ENCODE results near the gene G3BP2. TPM values are rescaled to one million over a fixed set of nuclear protein-coding genes. Genes with fewer than 3 reads are reported as not detected.

The G3BP2 gene
- total and polyA plus RNA-seq, 2 of the 8 experiments (the other 6 are each of a cell fraction or from before 2014, with no cell fraction given): 83.7 to 378 TPM

DNA sequence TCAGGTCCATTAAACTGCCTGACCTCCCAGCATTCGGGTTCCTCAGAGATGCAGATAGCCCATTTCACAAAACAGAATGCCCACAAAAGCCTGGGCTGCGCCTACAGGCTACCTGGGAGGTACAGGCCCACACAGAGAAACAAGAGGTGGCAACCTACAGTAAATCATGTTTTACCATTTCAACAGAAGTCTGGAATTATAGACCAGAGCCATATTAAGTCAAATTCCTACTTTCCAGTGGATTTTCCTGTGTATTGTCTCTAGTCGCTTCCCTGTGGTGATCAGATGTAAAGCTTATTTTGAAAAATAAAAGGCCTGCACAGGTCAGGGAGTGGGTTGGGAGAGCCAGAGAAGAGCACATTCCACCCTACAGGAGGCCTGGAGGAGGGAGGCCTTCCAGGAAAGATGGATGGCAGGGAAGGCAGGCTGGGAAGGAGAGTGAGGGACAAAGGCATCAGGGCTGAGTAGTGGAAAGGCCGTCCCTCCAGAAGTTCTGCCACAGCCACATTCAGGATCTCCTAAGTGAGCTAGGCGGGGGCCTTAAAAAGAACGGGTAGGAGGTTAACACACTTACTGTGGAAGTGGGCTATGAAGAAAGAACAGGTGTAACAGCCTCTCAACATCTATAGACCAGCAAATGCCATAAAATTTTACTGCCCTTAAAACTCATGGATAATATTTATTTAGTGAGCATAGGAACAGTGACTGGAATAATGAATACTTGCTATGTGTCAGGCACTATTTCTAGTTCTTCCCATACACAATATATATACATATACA is 32.2 kb upstream of the G3BP2 start:
- H2AK5ac ChIP-seq (ENCODE audit: low read depth, low read length): no peak overlapping the region
- H3K18ac ChIP-seq (ENCODE audit: extremely low read depth, low read length): peak overlapping the region; percentile 52; the same call in 1 of the 2 replicates
- no peak overlapping the region for H3K9ac ChIP-seq (replicated peaks in 1 of 4; ENCODE audit: extremely low read depth in 1 of 4, low read depth in 3 of 4, low read length in 3 of 4)
- POLR2A ChIA-PET (ENCODE audit: partially characterized antibody): interaction anchor here (0.6 to 6.8 kb wide), 9 partner anchors 10 to 91 kb away, joined by 3 to 67 read pairs (median 6); partner anchors contain the start of genes G3BP2 and USO1
- H3K4ac ChIP-seq (replicated peaks; ENCODE audit: insufficient read length, low read depth, low read length): peak overlapping the region; percentile 27
- H2BK15ac ChIP-seq (ENCODE audit: low read length): no peak overlapping the region
- CTCF ChIA-PET (ENCODE audit: partially characterized antibody): interaction anchor here (1.0 to 2.8 kb wide), 6 partner anchors 11 to 48 kb away, joined by 3 to 22 read pairs (median 6); partner anchors contain the start of gene USO1
- no peak overlapping the region for H3K56ac ChIP-seq (replicated peaks; ENCODE audit: insufficient read length, low read depth, low read length)
- H4K91ac ChIP-seq (replicated peaks; ENCODE audit: insufficient read length, low read length): peak overlapping the region; percentile 83
- H3K23me2 ChIP-seq (ENCODE audit: low read depth, low read length): 0 out of 2 replicates have a peak, but pooled peaks cover 2% of the 10 kb centered on the region
- FAIRE-seq (peak; percentile 92), DNase-seq (ENCODE audit: low read depth in 1 of 2, low spot score in 2 of 2) (peak; percentile 67 to 75)
- H3K27me3 ChIP-seq (replicated peaks in 1 of 4; ENCODE audit: control insufficient read depth in 3 of 4, extremely low read depth in 1 of 4, insufficient read depth in 3 of 4, low read length in 3 of 4): no peaks in the 10 kb centered on the region
- peak overlapping the region; percentile 81 for H2BK12ac ChIP-seq (ENCODE audit: low read depth, low read length)
- H3K9me3 ChIP-seq (ENCODE audit: insufficient read depth in 2 of 2, low read depth in 1 of 2, low read length in 1 of 2): no peaks in the 10 kb centered on the region
- H4K8ac ChIP-seq (ENCODE audit: extremely low read depth, insufficient read depth, low read length): no peak overlapping the region
- H3K4me3 ChIP-seq (ENCODE audit: extremely low read depth in 1 of 4, insufficient read depth in 2 of 4, low read depth in 3 of 4, low read length in 4 of 4): no peak overlapping the region; a peak in 1 of 8 replicates
- H3K79me1 ChIP-seq (ENCODE audit: low read depth, low read length): peaks cover 2% of the 10 kb centered on the region; the same call in 1 of the 2 replicates
- peak overlapping the region; percentile 26 for H4K5ac ChIP-seq (ENCODE audit: insufficient read length, low read depth, low read length)
- peaks cover 0 to 6% (median 0%) of the 10 kb centered on the region in 4 experiments; a peak in 1 of 8 replicates for H3K36me3 ChIP-seq (ENCODE audit: control insufficient read depth in 2 of 4, insufficient read depth in 4 of 4, low read length in 3 of 4)
- no peak overlapping the region for H3K23ac ChIP-seq (ENCODE audit: insufficient read length)
- no peak overlapping the region for H2AFZ ChIP-seq (ENCODE audit: low read length)
- H2BK20ac ChIP-seq (ENCODE audit: low read length): peak overlapping the region; percentile 76; the same call in 1 of the 2 replicates
- no peak overlapping the region for H3K14ac ChIP-seq (ENCODE audit: insufficient read length)
- peaks cover 15 to 24% (median 19%) of the 10 kb centered on the region in 4 experiments for H3K4me1 ChIP-seq (replicated peaks in 1 of 4; ENCODE audit: control insufficient read depth in 3 of 4, insufficient read depth in 4 of 4, low read length in 3 of 4)
- H2BK120ac ChIP-seq (replicated peaks; ENCODE audit: low read depth, low read length): peak overlapping the region; percentile 81
- H2BK5ac ChIP-seq (ENCODE audit: low read depth, low read length): peak overlapping the region; percentile 91
- peaks cover 0 to 63% of the 10 kb centered on the region in 2 experiments; a peak in 3 of 4 replicates for H3K79me2 ChIP-seq (ENCODE audit: control insufficient read depth in 1 of 2, insufficient read depth in 2 of 2, low read length in 2 of 2)
- 11% methylated on average over 6 of the region's 6 CpGs; no CpG with 5 or more reads in 1 of the 2 experiments for WGBS, 2 experiments (ENCODE audit: extremely low coverage in 1 of 2, insufficient coverage in 1 of 2, insufficient read length in 1 of 2, insufficient replicate concordance in 2 of 2, low coverage in 1 of 2, low lambda C conversion rate in 2 of 2, missing lambda C conversion rate in 1 of 2)
- H3K4me2 ChIP-seq (ENCODE audit: insufficient read depth in 1 of 2, low read depth in 2 of 2, low read length in 2 of 2): peak overlapping the region; percentile 10 to 19; a peak in 2 of 4 replicates
- peak overlapping the region; percentile 65; the same call in 1 of the 2 replicates for H3K27ac ChIP-seq (ENCODE audit: low read depth, low read length)
- no peaks in the 10 kb centered on the region for H4K20me1 ChIP-seq (replicated peaks in 1 of 2; ENCODE audit: control insufficient read depth in 1 of 2, insufficient read depth in 2 of 2, low read length in 2 of 2)
- TF ChIP-seq NANOG (IDR thresholded peaks at IDR 0.05; ENCODE audit: insufficient read depth, low read depth, low read length, poor library complexity, severe bottlenecking): peak; percentile 75
- 0 out of 2 replicates have a peak, but pooled peaks have one; percentile 10 for TF ChIP-seq RBBP5 (IDR thresholded peaks at IDR 0.05; ENCODE audit: borderline replicate concordance, low read depth, low read length)
- TF ChIP-seq, protein P1, sequence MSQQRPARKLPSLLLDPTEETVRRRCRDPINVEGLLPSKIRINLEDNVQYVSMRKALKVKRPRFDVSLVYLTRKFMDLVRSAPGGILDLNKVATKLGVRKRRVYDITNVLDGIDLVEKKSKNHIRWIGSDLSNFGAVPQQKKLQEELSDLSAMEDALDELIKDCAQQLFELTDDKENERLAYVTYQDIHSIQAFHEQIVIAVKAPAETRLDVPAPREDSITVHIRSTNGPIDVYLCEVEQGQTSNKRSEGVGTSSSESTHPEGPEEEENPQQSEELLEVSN (IDR thresholded peaks at IDR 0.05): no peak
- peak; percentile 79 for TF ChIP-seq CTBP2 (IDR thresholded peaks at IDR 0.05; ENCODE audit: borderline replicate concordance, insufficient read depth, insufficient read length, low read length)
- TF ChIP-seq ATF3 (IDR thresholded peaks at IDR 0.05; ENCODE audit: insufficient read depth, low read depth, low read length): no peak
- peak; percentile 12 to 16; a peak in 2 of 4 replicates for TF ChIP-seq RAD21 (IDR thresholded peaks at IDR 0.05 in 1 of 2, conservative IDR thresholded peaks at IDR 0.05 in 1 of 2; ENCODE audit: low read depth in 2 of 2, low read length in 2 of 2)
- TF ChIP-seq SIRT6 (IDR thresholded peaks at IDR 0.05; ENCODE audit: low read length): no peak
- TF ChIP-seq RFX5 (IDR thresholded peaks at IDR 0.05; ENCODE audit: borderline replicate concordance, low read depth, low read length): no peak
